IMR-90 (cell line): ENCODE results near the gene ZBTB45. TPM values are rescaled to one million over a fixed set of nuclear protein-coding genes. Genes with fewer than 3 reads are reported as not detected.
A peak's percentile ranks its signal among the peaks of the same experiment; 100 is the strongest.

ENCODE experiments used
- ATAC-seq: fragments of 200-7000 bp; cut with Tn5 transposase; 2 replicates; pipeline ENCODE4 v1.9.1; 2020; ENCODE audit warnings: low read depth, mild to moderate bottlenecking, moderate library complexity
- BruUV-seq: library from RNA; stranded (reverse); fragments of 400-500 nt; replicated peaks from 2 replicates; lab custom pipeline; 2021; lab: Mats Ljungman, UMichigan
- CTCF ChIA-PET: fragments of 300-600 bp; formaldehyde crosslinking; extraction: SDS; loops from one replicate; lab custom pipeline; 2021; ENCODE audit warnings: antibody characterized with exemption; lab: Yijun Ruan, JAX
- POLR2A ChIA-PET: fragments of 300-600 bp; sonication (Branson Sonifier 250); formaldehyde crosslinking; loops from one replicate; lab custom pipeline; 2022; ENCODE audit warnings: antibody characterized with exemption; ENCODE audit not compliant: unreplicated experiment; lab: Charles Lee
- DNase-seq: peaks from one replicate; pipeline ENCODE4 v3.0.0; 2013
- H2AFZ ChIP-seq: replicated peaks from 2 replicates; pipeline ENCODE3; 2013; ENCODE audit warnings: low read length, mild to moderate bottlenecking; ENCODE audit not compliant: poor library complexity
- H2AK5ac ChIP-seq: 2 replicates; pipeline ENCODE4 v1.6.1; 2013; ENCODE audit warnings: low read depth, low read length, inconsistent platforms
- H2AK9ac ChIP-seq: replicated peaks from 2 replicates; pipeline ENCODE3; 2013; ENCODE audit warnings: mild to moderate bottlenecking, low read depth, low read length, moderate library complexity; ENCODE audit not compliant: poor library complexity
- H2BK120ac ChIP-seq: 2 replicates; pipeline ENCODE4 v1.6.1; 2013; ENCODE audit warnings: low read depth, low read length, inconsistent platforms
- H2BK15ac ChIP-seq: 3 replicates; pipeline ENCODE4 v1.6.1; 2013; ENCODE audit warnings: low read depth, low read length, inconsistent platforms
- H2BK20ac ChIP-seq: 2 replicates; pipeline ENCODE4 v1.6.1; 2013; ENCODE audit warnings: low read depth, mild to moderate bottlenecking, inconsistent platforms, low read length, moderate library complexity
- H2BK5ac ChIP-seq: 2 replicates; pipeline ENCODE4 v1.6.1; 2013; ENCODE audit warnings: mild to moderate bottlenecking, low read depth, low read length, inconsistent platforms; ENCODE audit not compliant: poor library complexity, severe bottlenecking
- H3K14ac ChIP-seq: replicated peaks from 2 replicates; pipeline ENCODE4 v1.6.1; 2013; ENCODE audit warnings: low read depth, low read length, inconsistent platforms
- H3K18ac ChIP-seq: 2 replicates; pipeline ENCODE4 v1.6.1; 2013; ENCODE audit warnings: low read depth, low read length, control low read depth
- H3K23ac ChIP-seq: 2 replicates; pipeline ENCODE4 v1.6.1; 2013; ENCODE audit warnings: low read depth, low read length, inconsistent platforms
- H3K27ac ChIP-seq: 2 replicates; pipeline ENCODE4 v1.5.1; 2013; ENCODE audit warnings: mild to moderate bottlenecking, control low read depth, low read length; ENCODE audit not compliant: insufficient read depth
- H3K27me3 ChIP-seq: 2 replicates; pipeline ENCODE4 v1.6.1; 2013; ENCODE audit warnings: low read length; ENCODE audit not compliant: control insufficient read depth, insufficient read depth
- H3K36me3 ChIP-seq: 2 replicates; pipeline ENCODE4 v1.6.1; 2013; ENCODE audit warnings: low read length, mixed read lengths; ENCODE audit not compliant: control insufficient read depth, insufficient read depth
- H3K4ac ChIP-seq: 2 replicates; pipeline ENCODE4 v1.6.1; 2013; ENCODE audit warnings: low read depth, low read length, inconsistent platforms
- H3K4me1 ChIP-seq: 2 replicates; pipeline ENCODE4 v1.6.1; 2013; ENCODE audit warnings: low read length, mixed read lengths; ENCODE audit not compliant: control insufficient read depth, insufficient read depth
- H3K4me2 ChIP-seq: 2 replicates; pipeline ENCODE4 v1.6.1; 2013; ENCODE audit warnings: low read depth, mild to moderate bottlenecking, control low read depth, low read length, moderate library complexity
- H3K4me3 ChIP-seq: 2 replicates; pipeline ENCODE4 v1.5.1; 2013; ENCODE audit warnings: low read depth, mild to moderate bottlenecking, control low read depth, low read length, moderate library complexity; ENCODE audit not compliant: insufficient read depth
- H3K56ac ChIP-seq: 2 replicates; pipeline ENCODE4 v1.6.1; 2013; ENCODE audit warnings: low read length, inconsistent platforms; ENCODE audit not compliant: insufficient read depth; ENCODE audit errors: extremely low read depth
- H3K79me1 ChIP-seq, 2 experiments: 2 replicates each; pipeline ENCODE4 v1.6.1; 2013; ENCODE audit warnings: low read length in 2 of 2, inconsistent platforms in 1 of 2, low read depth in 1 of 2
- H3K9ac ChIP-seq: 2 replicates; pipeline ENCODE4 v1.6.1; 2013; ENCODE audit warnings: low read depth, low read length, control low read depth
- H3K9me1 ChIP-seq: 2 replicates; pipeline ENCODE4 v1.6.1; 2013; ENCODE audit warnings: low read length, inconsistent platforms; ENCODE audit not compliant: insufficient read depth
- H3K9me3 ChIP-seq: 2 replicates; pipeline ENCODE4 v1.6.1; 2013; ENCODE audit warnings: low read length; ENCODE audit not compliant: control insufficient read depth, insufficient read depth
- H4K20me1 ChIP-seq: 2 replicates; pipeline ENCODE4 v1.6.1; 2013; ENCODE audit warnings: low read length, inconsistent platforms; ENCODE audit not compliant: insufficient read depth
- H4K5ac ChIP-seq: 2 replicates; pipeline ENCODE4 v1.6.1; 2013; ENCODE audit warnings: mild to moderate bottlenecking, low read depth, low read length, control low read depth
- H4K8ac ChIP-seq, 2 experiments: 2 replicates each; pipeline ENCODE4 v1.6.1; 2013; ENCODE audit warnings: low read depth in 2 of 2, low read length in 2 of 2, control low read depth in 1 of 2, inconsistent platforms in 1 of 2
- H4K91ac ChIP-seq: 2 replicates; pipeline ENCODE4 v1.6.1; 2013; ENCODE audit warnings: low read depth, low read length, inconsistent platforms; ENCODE audit not compliant: insufficient read depth
- BHLHE40 ChIP-seq: fragments of 150-350 bp; IDR thresholded peaks from 2 replicates; pipeline ENCODE4 v1.6.1; 2016; ENCODE audit warnings: mild to moderate bottlenecking, low read depth, low read length
- FOS ChIP-seq: fragments of 150-350 bp; IDR thresholded peaks from 2 replicates; pipeline ENCODE4 v1.6.1; 2016; ENCODE audit warnings: low read depth, low read length
- MAZ ChIP-seq: IDR thresholded peaks from 2 replicates; pipeline ENCODE4 v1.6.1; 2012; ENCODE audit warnings: low read depth, mild to moderate bottlenecking, low read length, improper control_type of control experiment, moderate library complexity, borderline replicate concordance
- NFE2L2 ChIP-seq: fragments of 150-350 bp; IDR thresholded peaks from 2 replicates; pipeline ENCODE4 v1.6.1; 2016; ENCODE audit warnings: low read depth, mild to moderate bottlenecking, low read length
- RFX5 ChIP-seq: IDR thresholded peaks from 2 replicates; pipeline ENCODE4 v1.8.0; 2012; ENCODE audit warnings: low read depth, mild to moderate bottlenecking, low read length, moderate library complexity
- dilution Hi-C: fragments of 300-500 bp; cut with HindIII; formaldehyde crosslinking; loops from one replicate; pipeline ENCODE4 v1.14.3; 2018; ENCODE audit warnings: low sequenced_read_pairs; ENCODE audit not compliant: unreplicated experiment
- in situ Hi-C: fragments of 300-500 bp; cut with MboI; formaldehyde crosslinking; loops from 3 replicates; pipeline ENCODE4 v1.14.3; 2019; ENCODE audit warnings: low sequenced_read_pairs, inconsistent platforms, mixed read lengths
- intact Hi-C: fragments of 100-400 bp; cut with micrococcal nuclease; formaldehyde crosslinking; loops from 2 replicates; pipeline ENCODE4 v1.10.0; 2022
- polyA plus RNA-seq, 3 experiments: library from polyadenylated mRNA; depleted of rRNA; stranded (reverse); fragments of >200 nt; gene quantifications; 2 replicates each; pipeline ENCODE4 v1.2.3, GENCODE V29; 2012; ENCODE audit warnings: low replicate concordance in 1 of 3
- total RNA-seq: library from RNA; depleted of rRNA; stranded (reverse); fragments of >200 nt; gene quantifications from 2 replicates; pipeline ENCODE4 v1.2.3, GENCODE V29; 2012

Gene ZBTB45
- total and polyA plus RNA-seq, 2 of the 4 experiments (the other 2 are of a cell fraction), result 1.4 to 9.7 TPM

DNA sequence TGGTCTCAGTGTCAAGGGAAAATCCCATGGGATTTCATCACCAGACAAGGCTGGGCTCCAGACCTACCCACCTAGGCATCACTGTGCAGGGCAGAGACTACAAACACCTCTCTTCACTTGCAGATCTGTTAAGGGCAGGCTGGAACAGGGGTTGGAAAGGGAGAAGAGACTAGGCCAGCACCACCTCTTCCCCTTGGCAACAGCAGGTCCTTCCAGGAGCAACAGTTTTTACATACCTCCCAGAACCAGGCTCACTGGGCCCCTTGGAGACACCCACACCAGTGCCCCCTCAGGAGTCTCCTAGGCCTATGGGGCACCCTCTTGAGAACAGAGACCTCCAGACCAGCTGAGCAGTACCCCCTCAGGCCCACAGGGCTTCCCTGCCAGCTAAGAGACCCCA, 41.3 kb upstream of the ZBTB45 start:
- TF ChIP-seq RFX5, result no peak
- no peak for TF ChIP-seq FOS
- TF ChIP-seq NFE2L2, result no peak
- no peak for TF ChIP-seq MAZ
- no peak for TF ChIP-seq BHLHE40
- H3K9me3 ChIP-seq, result no peaks in the 10 kb centered on the region
- H4K91ac ChIP-seq, result no peak overlapping the region
- no peak overlapping the region for H4K5ac ChIP-seq
- H3K18ac ChIP-seq, result no peak overlapping the region
- peaks cover 10% of the 10 kb centered on the region; the same call in 1 of the 2 replicates for H3K36me3 ChIP-seq
- no peak for DNase-seq
- in situ Hi-C loops (no loop called here), dilution Hi-C loops (no loop called here), intact Hi-C loops (no loop called here)
- H3K27me3 ChIP-seq, result no peaks in the 10 kb centered on the region
- H2BK20ac ChIP-seq, result no peak overlapping the region
- no peak overlapping the region for H3K14ac ChIP-seq
- H2BK5ac ChIP-seq, result no peak overlapping the region
- H3K79me1 ChIP-seq, result peaks cover 7 to 38% of the 10 kb centered on the region in 2 experiments
- peak overlapping the region; percentile 88 for H2AK9ac ChIP-seq
- CTCF ChIA-PET, result no interaction called here
- POLR2A ChIA-PET, result no interaction called here
- peaks cover 12% of the 10 kb centered on the region for H4K20me1 ChIP-seq
- no peak overlapping the region for H2BK120ac ChIP-seq
- H4K8ac ChIP-seq, result no peak overlapping the region
- H3K9me1 ChIP-seq, result peaks cover 22% of the 10 kb centered on the region
- no peak overlapping the region for H2AFZ ChIP-seq
- H3K27ac ChIP-seq, result no peak overlapping the region
- no peak for ATAC-seq
- peaks cover 23% of the 10 kb centered on the region for H3K4me1 ChIP-seq
- peak overlapping the region; percentile 30 for H2AK5ac ChIP-seq
- H3K23ac ChIP-seq, result no peak overlapping the region
- no peak overlapping the region for H3K56ac ChIP-seq
- H3K4me2 ChIP-seq, result no peak overlapping the region
- no peak overlapping the region for H2BK15ac ChIP-seq
- no TSS peak for BruUV-seq
- no peak overlapping the region for H3K9ac ChIP-seq
- no peak overlapping the region for H3K4ac ChIP-seq
- H3K4me3 ChIP-seq, result no peak overlapping the region
